Neural cell (in vitro differentiated cells): ENCODE data around the gene TPBGL. TPM values are rescaled to one million over a fixed set of nuclear protein-coding genes. Genes with fewer than 3 reads are reported as not detected.

Experiments used
- H2AFZ ChIP-seq: fragments of 200-600, 300-800 bp; sonication (generic), shearing (Covaris generic); 2 replicates; pipeline ENCODE4 v1.6.0; 2014; ENCODE audit warnings: low read depth, mild to moderate bottlenecking, antibody characterized with exemption, low read length, moderate library complexity
- H3F3A ChIP-seq: fragments of 200-600 bp; shearing (Covaris generic); 2 replicates; pipeline ENCODE4 v1.6.1; 2016; ENCODE audit warnings: mild to moderate bottlenecking, moderate library complexity, mixed read lengths, antibody characterized with exemption, low read length; ENCODE audit not compliant: insufficient read depth, poor library complexity, severe bottlenecking
- H3K27ac ChIP-seq: fragments of 200-600, 300-800 bp; sonication (generic), shearing (Covaris generic); 2 replicates; pipeline ENCODE4 v1.5.1; 2014; ENCODE audit warnings: mild to moderate bottlenecking, low read length, moderate library complexity
- H3K27me3 ChIP-seq: fragments of 300-800, 200-600 bp; sonication (generic), shearing (Covaris generic); 2 replicates; pipeline ENCODE4 v1.6.0; 2014; ENCODE audit warnings: mild to moderate bottlenecking, low read depth, low read length, moderate library complexity; ENCODE audit not compliant: insufficient read depth
- H3K36me3 ChIP-seq: fragments of 300-800, 200-600 bp; sonication (generic), shearing (Covaris generic); 2 replicates; pipeline ENCODE4 v1.5.1; 2014; ENCODE audit warnings: mild to moderate bottlenecking, antibody characterized with exemption, low read length, moderate library complexity; ENCODE audit not compliant: insufficient read depth
- H3K4me2 ChIP-seq: fragments of 300-800, 200-600 bp; sonication (generic), shearing (Covaris generic); 2 replicates; pipeline ENCODE4 v1.6.0; 2014; ENCODE audit warnings: mild to moderate bottlenecking, low read length
- H3K4me3 ChIP-seq: fragments of 300-800, 200-600 bp; sonication (generic), shearing (Covaris generic); 2 replicates; pipeline ENCODE4 v1.5.1; 2014; ENCODE audit warnings: mild to moderate bottlenecking, low read length, moderate library complexity
- H3K79me2 ChIP-seq: fragments of 200-600 bp; shearing (Covaris generic); replicated peaks from 2 replicates; pipeline ENCODE4 v1.6.0; 2014; ENCODE audit warnings: mild to moderate bottlenecking, low read length, moderate library complexity; ENCODE audit not compliant: insufficient read depth
- H3K9ac ChIP-seq: fragments of 300-800, 200-600 bp; sonication (generic), shearing (Covaris generic); 2 replicates; pipeline ENCODE4 v1.6.1; 2016; ENCODE audit warnings: mild to moderate bottlenecking, low read length, mixed read lengths
- H3K9me2 ChIP-seq: fragments of 200-600 bp; shearing (Covaris generic); 2 replicates; pipeline ENCODE4 v1.6.1; 2016; ENCODE audit warnings: mild to moderate bottlenecking, low read length, mixed read lengths; ENCODE audit not compliant: insufficient read depth
- H3K9me3 ChIP-seq: fragments of 200-600, 300-800 bp; sonication (generic), shearing (Covaris generic); 2 replicates; pipeline ENCODE4 v1.6.1; 2016; ENCODE audit warnings: mild to moderate bottlenecking, mixed run types, low read length, moderate library complexity, mixed read lengths
- H4K20me1 ChIP-seq: fragments of 200-600 bp; shearing (Covaris generic); 2 replicates; pipeline ENCODE4 v1.6.1; 2016; ENCODE audit warnings: mild to moderate bottlenecking, mixed run types; ENCODE audit not compliant: insufficient read depth
- EP300 ChIP-seq: fragments of 450-650 bp; conservative IDR thresholded peaks from 2 replicates; pipeline ENCODE4 v1.6.1; 2014; ENCODE audit warnings: antibody characterized with exemption, mild to moderate bottlenecking, moderate library complexity; ENCODE audit not compliant: poor library complexity, severe bottlenecking
- EZH2 ChIP-seq: fragments of 200-600, 300-800 bp; shearing (Covaris generic), sonication (generic); IDR thresholded peaks from 2 replicates; pipeline ENCODE4 v1.6.1; 2014; ENCODE audit warnings: antibody characterized with exemption, low read length, borderline replicate concordance, mild to moderate bottlenecking; ENCODE audit not compliant: insufficient read depth, poor library complexity, severe bottlenecking
- TAF1 ChIP-seq: IDR thresholded peaks from 2 replicates; pipeline ENCODE4 v1.6.1; 2012; ENCODE audit warnings: low read depth
- polyA plus RNA-seq: library from polyadenylated mRNA; depleted of rRNA; stranded (reverse); fragments of >200 nt; gene quantifications from 2 replicates; pipeline ENCODE4 v1.2.3, GENCODE V29; 2014

Gene TPBGL
- polyA plus RNA-seq, 1 donor from 2014 or later: not detected

GRCh38 chr11:75292943-75293342 is 52.4 kb downstream of the TPBGL start:
- Histone ChIP-seq H3K4me2 (no peak overlapping the region), H4K20me1 (no peaks in the 10 kb centered on the region), H3K9me2 (no peaks in the 10 kb centered on the region), H3K4me3 (no peak overlapping the region), H2AFZ (no peak overlapping the region), H3F3A (no peaks in the 10 kb centered on the region), H3K79me2 (no peaks in the 10 kb centered on the region), H3K9ac (no peak overlapping the region), H3K36me3 (no peaks in the 10 kb centered on the region), H3K27ac (no peak overlapping the region), H3K9me3 (no peaks in the 10 kb centered on the region), H3K27me3 (no peaks in the 10 kb centered on the region)
- no peak for TF ChIP-seq TAF1
- no peak for TF ChIP-seq EP300
- no peak for TF ChIP-seq EZH2

Other genes starting within 250 kb of the TPBGL start
- gene OR2AT4, start 143.9 kb upstream of the TPBGL start, polyA plus RNA-seq: not detected in 2 replicates
- gene SLCO2B1, start 89.7 kb upstream of the TPBGL start, polyA plus RNA-seq: not detected in 2 replicates
- gene ARRB1, start 110.9 kb downstream of the TPBGL start, polyA plus RNA-seq: 5.7 and 10.5 TPM in 2 replicates
- 1,292 and 1,440 TPM in 2 replicates for gene RPS3, start 158.7 kb downstream of the TPBGL start, polyA plus RNA-seq
- gene KLHL35, start 192.4 kb downstream of the TPBGL start, polyA plus RNA-seq: 11.8 and 17.0 TPM in 2 replicates